Stimulated activated naive CD4-positive, alpha-beta T cell (primary cell): ENCODE data around the gene KDM4C.
"Not testable (repeated sequence)": the region's sequence is repeated elsewhere in the genome, so short reads cannot be mapped to it uniquely, and the experiment has no call there.

Source experiments
- DNase-seq, 6 experiments: peaks; one replicate each; lab custom pipeline; 2025; lab: John Stamatoyannopoulos, UW

KDM4C gene

DNA sequence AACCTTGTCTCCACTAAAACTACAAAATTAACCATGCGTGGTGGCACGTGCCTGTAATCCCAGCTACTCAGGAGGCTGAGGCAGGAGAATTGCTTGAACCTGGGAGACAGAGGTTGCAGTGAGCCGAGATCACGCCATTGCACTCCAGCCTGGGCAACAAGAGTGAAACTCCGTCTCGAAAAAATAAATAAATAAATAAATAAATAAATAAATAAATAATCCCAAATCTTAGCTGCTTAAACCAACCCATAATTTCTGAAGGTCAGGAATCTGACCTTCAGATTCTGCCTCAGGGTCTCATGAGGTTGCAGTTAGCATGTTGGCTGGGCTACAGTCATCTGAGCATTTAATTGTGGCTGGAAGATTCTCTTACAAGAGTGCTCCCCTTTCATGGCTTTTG lies 48.5 kb downstream of the KDM4C start:
- DNase-seq = not testable (repeated sequence)

DNA sequence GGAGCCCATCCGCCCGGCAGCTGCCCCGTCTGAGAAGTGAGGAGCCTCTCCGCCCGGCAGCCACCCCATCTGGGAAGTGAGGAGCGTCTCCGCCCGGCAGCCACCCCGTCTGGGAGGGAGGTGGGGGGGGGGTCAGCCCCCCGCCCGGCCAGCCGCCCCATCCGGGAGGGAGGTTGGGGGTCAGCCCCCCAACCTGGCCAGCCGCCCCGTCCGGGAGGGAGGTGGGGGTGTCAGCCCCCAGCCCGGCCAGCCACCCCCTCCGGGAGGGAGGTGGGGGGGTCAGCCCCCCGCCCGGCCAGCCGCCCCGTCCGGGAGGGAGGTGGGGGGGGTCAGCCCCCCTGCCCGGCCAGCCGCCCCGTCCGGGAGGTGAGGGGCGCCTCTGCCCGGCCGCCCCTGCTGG lies 49.9 kb downstream of the KDM4C start:
- DNase-seq = not testable (repeated sequence)

DNA sequence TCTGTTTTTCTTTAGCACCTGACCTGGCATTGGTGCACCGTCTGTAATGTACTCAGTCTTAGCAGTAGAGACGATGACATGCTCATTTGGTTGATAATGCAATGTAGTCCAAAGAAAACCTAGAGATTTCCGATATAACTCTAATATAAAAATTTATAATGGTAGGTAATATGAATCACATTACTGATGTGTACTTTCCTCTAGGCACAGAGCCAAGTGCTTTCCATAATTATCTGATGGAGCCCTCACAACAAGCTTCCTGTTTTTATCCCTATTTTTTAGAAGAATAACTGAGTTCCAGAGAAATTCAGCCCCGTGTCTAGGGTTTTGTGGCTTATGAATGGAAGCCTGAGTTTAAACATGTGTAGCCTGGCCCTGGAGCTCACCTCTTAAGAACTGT lies 53.7 kb downstream of the KDM4C start:
- no peak for DNase-seq

DNA sequence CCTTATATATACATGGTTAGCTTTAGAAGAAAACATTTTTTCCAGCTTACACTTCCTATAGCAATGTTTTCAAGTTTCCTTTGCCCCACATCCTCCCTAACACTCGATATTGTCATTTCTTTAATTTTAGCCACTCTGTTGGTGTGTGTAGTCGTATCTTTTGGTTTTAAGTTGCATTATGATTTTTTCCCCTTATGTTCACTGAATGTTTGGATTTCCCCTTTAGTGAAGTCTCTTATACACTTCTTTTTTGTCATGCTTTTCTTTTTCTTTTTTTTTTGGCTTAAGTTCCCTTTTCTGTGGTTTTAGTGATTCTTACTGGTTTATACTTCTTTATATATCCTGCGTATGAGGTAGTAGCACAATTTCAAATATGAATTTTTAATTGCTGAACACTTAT lies 58.8 kb downstream of the KDM4C start:
- no peak for DNase-seq

DNA sequence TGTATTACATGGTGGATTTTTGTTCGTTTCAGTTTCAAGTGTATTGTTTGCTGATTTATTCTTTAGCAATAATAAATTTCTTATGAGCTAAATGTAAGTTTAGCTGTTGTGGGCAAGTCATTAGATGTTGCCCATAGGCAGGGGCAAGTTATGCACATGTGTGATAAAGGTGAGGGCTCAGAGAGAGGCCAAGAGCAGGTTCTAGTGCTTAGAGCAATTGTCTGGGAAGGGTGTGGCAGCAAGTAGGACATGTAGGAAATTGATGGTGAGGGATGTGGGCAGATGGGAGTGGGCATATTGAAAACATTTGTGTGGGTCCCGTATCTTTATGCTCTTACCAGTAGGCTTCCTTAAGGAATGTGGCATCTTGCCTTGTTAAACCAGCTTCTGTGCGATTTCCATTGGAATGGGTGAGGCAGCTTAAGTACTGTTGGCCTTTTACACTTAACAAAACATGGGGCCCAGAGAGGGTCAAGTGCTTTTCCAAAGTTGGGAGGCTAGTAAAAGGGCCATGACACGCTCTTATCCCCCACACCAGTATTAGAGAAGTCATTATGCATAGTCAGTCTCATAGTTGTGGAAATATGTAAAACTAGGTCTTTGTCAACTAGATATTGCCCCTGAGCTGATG lies 60.6 kb downstream of the KDM4C start:
- no peak for DNase-seq

DNA sequence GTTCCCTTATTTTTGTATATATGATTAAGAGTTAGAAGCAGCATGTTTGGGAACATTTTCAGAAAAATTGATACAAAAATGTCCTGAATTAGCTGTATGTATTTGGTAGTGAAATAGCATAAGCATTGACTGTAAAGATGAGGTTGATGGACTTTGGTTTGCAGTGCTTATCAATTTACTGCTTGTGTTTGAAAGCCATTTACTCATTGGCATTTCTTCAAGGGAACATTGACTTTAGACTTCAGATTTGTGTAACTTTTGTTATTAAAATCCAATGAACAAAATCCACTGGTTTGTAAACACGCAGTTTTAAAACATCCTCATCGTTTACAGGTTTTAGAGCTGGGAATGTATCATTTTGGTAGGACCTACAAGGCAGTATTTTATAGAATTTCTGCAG lies 61.3 kb downstream of the KDM4C start:
- DNase-seq = no peak

DNA sequence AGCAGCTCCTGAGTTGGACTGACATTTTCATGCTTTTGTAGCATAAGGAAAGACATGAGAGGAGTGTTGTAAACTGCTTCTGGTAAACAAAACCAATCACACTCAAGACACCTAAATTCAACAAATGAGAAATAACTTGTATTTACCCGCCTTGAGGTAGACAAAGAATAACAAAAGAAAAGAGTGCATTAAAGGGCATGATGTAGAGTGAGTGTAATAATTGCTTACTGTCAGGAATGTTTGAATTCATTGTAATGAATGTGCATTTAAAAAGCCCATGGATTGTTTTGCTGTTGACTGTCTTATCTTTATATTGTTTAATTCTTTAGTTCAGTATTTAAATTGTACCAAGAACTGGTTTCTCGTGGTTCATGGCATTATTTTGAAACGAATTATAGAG lies 61.8 kb downstream of the KDM4C start:
- DNase-seq = no peak

DNA sequence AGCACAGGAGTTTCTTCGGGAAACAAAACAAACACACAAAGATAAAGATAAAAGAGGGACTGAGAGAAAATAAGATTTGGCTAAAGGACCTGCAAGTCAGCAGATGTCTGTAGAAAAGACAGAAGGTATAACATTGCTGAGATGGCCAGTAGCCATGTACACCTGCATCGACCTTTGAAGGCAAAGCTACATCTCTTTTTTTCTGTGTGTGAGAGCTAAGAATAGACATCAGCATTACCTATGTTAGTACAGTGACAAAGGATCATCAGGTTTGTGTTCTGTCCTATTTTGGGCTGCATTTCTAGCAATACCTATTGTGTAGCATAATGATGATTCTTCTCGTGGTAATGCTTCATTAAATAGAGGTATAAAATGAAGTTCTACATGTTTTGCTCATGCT lies 64.9 kb downstream of the KDM4C start:
- DNase-seq = no peak

DNA sequence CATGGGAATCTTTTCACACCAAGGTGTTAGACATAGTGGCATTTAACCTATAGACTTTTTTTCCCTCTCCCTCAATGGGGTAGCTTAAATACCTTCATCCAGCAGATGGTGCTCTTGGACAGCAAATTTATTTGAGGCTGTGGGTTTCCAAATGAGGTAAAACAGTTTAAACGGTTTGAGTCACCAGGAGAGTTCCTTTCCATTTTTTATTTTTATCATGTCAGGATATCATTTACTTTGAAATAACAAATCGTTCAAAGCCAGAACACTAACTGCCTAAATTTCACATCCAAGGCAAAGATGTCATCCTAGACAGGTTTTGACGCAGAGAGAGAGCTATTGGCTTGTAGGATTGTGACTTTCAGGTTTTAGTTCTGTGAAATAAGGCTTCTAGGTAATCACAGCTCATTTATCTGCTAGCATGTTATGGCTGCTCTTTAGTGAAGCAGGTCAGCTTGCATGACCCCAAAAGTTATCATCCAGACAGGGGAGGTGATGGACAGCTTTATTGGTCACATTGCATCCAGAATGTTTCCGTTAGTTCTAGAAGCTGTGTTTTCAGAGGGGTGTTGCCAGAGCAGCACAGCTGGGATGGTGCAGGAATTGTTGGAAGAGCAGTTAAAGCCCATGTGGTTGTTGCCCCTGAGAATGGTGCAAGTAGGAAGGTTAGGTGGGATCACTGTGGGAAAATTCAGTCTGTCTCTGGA lies 69.8 kb downstream of the KDM4C start:
- DNase-seq = peak in 4 of 6 experiments; percentile 5 to 45 (median 19)

DNA sequence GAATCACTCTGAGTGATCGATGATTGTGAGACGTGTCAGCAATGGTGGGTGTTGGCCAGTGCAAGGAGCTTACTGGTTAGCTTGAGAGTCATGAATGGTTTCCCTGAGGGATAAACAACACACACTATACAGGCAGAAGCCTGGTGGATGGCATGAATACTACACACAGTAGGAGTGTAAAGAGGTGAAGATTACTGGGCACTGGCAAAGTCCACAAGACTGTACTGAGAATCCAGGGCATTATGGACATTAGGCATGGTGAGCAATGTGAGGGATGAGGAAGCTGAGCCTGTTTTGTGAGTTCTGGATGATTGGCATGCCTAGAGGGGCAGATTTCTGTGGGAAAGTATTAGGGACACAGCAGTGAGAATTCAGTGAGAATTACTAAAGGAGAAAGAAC lies 71.3 kb downstream of the KDM4C start:
- DNase-seq = no peak

DNA sequence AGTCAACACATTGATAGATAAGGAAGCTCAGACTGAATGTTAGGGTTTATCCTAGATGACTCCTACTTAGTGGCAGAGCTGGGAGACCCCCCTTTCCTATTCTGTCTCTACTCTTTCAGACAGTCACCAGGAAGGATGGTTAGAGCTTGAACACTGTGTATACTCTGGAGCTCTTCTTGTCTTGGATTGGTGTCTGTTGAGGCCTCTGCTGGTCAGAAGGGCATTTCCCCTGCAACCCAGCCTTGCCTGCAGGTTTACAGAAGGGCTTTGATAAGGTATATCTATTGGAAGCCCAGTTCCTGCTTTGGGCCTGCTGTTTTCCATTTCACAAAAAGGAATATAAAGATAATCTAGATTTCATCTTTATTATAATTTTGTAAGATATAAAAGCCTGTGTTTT lies 71.8 kb downstream of the KDM4C start:
- no peak for DNase-seq

DNA sequence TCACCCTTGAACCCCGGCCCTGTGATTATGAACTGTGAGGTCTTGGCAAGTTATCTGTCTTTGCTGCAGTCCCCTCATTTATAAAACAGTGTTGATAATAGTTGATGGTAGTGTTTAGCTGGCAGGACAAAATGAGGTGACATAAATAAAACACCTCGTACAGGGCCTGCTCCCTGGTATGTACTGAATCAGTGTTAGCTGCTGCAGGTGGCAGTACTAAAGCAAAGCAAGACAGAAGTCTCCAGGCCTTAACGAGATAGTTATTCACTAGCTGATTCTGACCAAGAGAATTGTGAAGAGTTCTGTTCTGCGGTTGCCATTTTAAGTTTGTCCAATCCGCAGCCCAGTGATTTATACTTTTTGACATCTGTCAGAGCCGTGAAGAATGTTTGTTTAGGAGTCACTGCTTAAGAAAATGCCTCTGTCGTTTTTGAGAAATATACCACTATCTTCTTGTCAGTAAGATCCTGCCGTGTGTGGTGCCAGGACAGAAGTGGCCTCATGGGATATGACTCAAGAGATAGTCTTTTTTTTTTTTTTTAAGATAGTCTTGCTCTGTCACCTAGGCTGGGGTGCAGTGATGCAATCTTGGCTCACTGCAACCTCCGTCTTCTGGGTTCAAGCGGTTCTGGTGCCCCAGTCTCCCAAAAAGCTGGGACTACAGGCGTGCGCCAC lies 75.9 kb downstream of the KDM4C start:
- DNase-seq = no peak

DNA sequence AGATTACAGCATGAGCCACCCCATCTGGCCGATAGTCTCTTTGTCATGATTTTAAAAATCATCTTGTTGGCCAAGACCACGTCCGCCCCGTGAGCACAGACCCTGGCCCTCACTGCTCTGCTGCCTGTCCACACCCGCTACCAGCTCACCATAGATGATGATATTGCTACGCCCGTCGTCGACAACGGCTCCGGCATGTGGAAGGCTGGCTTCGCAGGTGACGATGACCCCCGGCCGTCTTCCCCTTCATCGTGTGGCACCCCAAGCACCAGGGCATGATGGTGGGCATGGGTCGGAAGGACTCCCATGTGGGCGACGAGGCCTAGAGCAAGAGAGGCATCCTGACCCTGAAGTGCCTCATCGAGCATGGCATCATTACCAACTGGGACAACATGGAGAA lies 76.5 kb downstream of the KDM4C start:
- no peak for DNase-seq

DNA sequence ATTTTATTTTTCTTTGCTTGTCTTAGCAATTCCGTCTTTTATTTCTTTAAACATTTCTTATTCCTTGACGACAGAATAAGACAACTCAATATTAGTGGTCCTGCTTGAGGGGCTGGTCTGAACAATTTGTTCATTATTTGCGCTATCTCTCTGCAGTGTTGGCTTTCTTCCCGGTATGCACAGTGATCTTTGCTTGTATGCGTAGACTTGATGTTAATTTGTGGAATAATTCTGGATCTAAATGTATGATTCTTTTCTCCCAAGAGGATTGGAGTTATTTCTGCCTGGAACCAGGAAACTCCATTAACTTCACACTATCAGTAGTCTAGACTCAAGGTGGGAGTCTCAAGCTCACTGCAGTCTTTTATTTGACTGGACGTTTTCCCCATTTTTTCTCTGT lies 80.4 kb downstream of the KDM4C start:
- no peak for DNase-seq

DNA sequence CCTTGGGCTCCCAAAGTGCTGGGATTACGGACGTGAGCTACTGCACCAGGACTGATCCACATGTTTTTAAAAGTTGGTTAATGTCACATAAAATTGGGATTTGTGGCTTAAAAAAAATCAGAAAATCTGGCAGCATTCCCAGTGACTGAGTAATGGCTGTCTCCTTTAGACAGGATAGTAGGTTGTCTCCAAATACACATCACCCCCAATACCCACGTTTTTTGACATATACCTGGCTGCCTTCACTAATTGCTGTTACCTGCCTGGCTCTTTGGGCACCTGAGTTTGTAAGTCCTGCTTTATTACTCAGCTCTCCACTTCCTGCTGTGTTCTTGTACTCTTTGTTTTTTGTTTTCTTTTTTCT lies 84.8 kb downstream of the KDM4C start:
- no peak for DNase-seq

DNA sequence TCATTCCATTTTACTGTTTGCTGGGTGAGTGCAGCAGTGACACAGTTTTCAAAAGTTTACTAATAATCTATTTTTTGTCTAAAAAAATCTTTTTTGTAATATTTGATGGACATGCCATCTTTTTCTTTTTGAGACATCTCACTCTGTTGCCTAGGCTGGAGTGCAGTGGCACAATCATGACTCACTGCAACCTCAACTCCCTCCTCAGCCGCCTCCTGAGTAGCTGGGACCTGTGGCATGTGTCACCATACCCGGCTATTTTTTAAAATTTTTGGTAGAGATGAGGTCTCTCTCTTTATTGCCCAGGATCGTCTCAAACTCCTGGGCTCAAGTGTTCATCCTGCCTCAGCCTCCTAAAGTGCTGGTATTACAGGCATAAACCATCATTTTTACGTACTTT lies 86.0 kb downstream of the KDM4C start:
- no peak for DNase-seq

DNA sequence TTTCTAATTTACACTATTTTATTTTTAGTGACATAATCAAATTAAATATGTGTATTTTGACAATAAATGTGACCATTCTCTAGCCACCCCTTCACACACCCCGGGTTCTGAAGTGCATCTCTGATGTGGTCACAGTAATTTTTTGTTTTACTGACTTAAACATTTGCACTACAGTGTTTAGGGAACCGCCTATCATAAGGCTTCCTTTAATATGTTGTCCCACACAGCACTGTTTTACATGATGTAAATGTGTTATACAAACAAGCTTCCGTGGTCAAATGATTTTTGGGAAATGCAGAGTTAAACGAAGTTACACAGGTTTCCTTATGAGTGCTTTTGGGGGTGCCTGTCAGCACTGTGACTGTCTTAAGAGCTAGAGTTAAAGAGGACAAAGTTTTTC lies 86.5 kb downstream of the KDM4C start:
- no peak for DNase-seq

DNA sequence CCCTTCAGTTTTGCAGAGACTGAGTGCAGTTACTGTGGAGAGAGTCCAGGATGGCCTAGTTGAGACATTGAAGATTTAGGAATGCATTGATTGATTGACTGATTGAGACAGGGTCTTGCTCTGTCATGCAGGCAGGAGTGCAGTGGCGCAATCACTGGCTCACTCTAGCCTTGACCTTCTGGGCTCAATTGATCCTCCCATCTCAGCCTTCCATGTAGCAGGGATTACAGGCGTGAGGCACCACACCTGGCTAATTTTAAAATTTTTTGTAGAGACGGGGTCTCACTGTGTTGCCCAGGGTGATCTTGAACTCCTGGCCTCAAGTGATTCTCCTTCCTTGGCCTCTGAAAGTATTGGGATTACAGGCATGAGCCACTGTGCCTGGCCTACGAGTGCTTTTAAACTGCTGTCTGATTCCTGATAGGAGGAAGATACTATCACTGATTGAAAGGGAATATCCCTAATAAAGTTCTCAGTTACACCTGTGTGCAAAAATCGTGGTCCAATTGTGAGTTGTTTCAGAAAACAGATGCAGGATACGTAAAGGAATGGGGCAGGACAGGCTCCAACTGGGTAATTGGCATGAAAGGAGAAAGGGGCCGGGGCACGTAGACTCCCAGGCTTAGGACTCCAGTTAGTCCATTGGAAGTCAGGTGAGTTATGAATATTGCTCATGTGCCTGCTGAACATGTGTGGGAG lies 87.5 kb downstream of the KDM4C start:
- no peak for DNase-seq

DNA sequence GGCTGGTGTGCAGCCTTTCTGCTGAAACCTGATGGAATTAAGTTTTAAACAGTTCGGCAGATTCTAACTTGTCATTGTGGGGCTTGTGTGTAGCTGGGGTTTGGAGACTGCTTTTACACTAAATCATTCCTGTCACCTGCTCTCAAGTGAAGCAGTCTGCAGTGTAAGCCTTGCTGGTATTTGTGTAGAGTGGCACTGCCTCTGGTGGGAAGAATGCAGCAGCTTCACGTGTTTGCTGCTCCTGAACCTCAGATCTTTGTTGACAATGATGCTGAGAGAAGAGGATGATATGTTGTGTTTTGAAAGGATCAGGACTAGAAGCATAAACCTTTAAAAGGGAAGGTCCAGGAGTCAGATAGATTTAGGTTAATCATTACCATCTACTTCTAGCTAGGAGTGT lies 88.1 kb downstream of the KDM4C start:
- DNase-seq = no peak

DNA sequence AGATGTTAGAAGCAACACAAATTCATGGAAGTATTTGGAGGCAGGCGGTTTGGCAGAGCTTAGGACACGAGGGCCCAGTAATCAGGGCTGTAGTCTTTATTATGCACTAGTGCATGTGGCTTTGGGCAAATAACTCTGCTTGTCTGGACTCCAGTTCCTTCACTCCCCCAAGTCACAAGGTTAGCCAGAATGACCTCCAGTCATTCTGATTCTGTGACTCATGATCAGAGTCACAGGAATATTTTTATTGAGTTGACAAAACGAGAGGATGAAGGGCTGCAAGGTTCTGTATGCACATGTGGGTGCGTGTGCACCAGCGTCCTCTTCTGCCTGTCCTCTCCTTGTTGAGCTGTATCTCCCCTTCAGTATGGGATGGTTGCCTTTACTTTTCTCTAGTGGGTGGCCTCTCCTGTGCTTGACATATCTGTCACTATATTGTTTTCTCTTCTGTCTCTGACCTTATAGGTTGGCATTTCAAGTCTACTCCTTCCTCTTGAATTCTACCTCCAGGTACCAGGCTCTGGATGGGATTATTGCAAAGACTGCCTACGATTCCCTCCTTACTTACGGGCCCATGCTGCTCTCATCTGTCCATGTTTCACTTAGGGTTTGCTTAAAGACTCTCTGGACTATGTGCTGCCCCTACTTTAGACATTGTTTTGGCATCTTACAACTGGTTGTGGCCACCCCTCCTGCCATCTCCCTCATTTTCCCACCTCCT lies 94.6 kb downstream of the KDM4C start:
- DNase-seq = no peak

DNA sequence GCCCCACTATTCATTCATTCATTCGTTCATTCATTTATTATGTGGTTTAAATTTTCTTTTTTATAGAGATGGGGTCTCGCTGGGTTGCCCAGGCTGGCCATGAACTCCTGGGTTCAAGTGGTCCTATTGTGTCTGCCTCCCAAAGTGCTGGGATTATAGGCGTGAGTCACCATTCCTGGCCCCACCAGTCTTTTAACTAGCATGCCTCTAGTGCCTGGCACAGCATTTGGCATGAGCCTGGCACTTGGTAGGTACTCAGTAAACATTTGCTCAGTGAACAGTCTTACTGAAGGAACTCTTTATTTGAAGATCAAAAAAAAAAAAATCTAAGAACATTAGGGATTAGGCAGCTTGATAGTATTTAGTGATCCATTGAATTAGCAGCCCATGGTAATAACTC lies 98.1 kb downstream of the KDM4C start:
- no peak for DNase-seq

DNA sequence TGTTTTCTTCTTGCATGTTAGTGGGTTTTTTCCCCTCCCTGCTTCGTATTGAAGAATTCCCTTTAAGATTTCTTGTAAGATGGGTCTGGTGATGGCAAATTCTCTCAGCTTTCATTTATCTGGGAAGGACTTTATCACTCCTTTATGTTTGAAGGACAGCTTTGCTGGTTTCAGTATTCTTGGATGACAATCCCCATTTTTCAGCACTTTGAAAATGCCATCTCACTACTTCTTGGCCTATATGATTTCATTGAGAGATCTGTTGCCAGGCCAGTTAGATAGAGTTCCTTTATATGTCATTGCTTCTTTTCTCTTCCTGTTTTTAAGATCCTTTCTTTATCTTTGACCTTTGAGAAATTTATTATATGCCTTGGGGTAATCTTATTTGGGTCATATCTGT lies 106.3 kb downstream of the KDM4C start:
- DNase-seq = no peak
